ENCODE results near the gene INPP5D.

Gene INPP5D

GRCh38 chr2:233059797-233060500, at the start of gene INPP5D:
Gene INPP5D (plus strand): TSS chr2:233060342. CDS start chr2:233060479, 137 bp downstream.
- peak; percentile 10; the same call in 1 of the 2 replicates for TF ChIP-seq CTCF (IDR thresholded peaks at IDR 0.05; ENCODE audit: borderline replicate concordance, insufficient read depth, low read depth, low read length)
- peak within 1 kb of the TSS; percentile 53 for H3K4me3 ChIP-seq (ENCODE audit: low read depth, low read length)

GRCh38 chr2:233010569-233011267, 49.4 kb upstream of the INPP5D start:
- no peak for TF ChIP-seq CTCF (IDR thresholded peaks at IDR 0.05; ENCODE audit: borderline replicate concordance, insufficient read depth, low read depth, low read length)
- H3K4me3 ChIP-seq (ENCODE audit: low read depth, low read length) = no peak overlapping the region

- TF ChIP-seq CTCF (IDR thresholded peaks at IDR 0.05; ENCODE audit: borderline replicate concordance, insufficient read depth, low read depth, low read length) = no peak
- no peak overlapping the region for H3K4me3 ChIP-seq (ENCODE audit: low read depth, low read length)
Observed at GRCh38 chr2:233011268-233011650, 48.9 kb upstream of the INPP5D start.

GRCh38 chr2:233011702-233012131, 48.4 kb upstream of the INPP5D start:
- H3K4me3 ChIP-seq (ENCODE audit: low read depth, low read length) = no peak overlapping the region
- TF ChIP-seq CTCF (IDR thresholded peaks at IDR 0.05; ENCODE audit: borderline replicate concordance, insufficient read depth, low read depth, low read length) = no peak

- no peak overlapping the region for H3K4me3 ChIP-seq (ENCODE audit: low read depth, low read length)
- no peak for TF ChIP-seq CTCF (IDR thresholded peaks at IDR 0.05; ENCODE audit: borderline replicate concordance, insufficient read depth, low read depth, low read length)
Observed at GRCh38 chr2:233012301-233012971, 47.7 kb upstream of the INPP5D start.

- no peak for TF ChIP-seq CTCF (IDR thresholded peaks at IDR 0.05; ENCODE audit: borderline replicate concordance, insufficient read depth, low read depth, low read length)
- H3K4me3 ChIP-seq (ENCODE audit: low read depth, low read length) = no peak within 1 kb of the TSS
Observed at GRCh38 chr2:233013027-233013461, 47.1 kb upstream of the INPP5D start, which contains the start of gene NGEF. Gene NGEF (minus strand): TSS chr2:233013256. CDS start chr2:232974890, 38,366 bp downstream.

Measured in GM12875 (cell line).